Measurements from ENCODE around the gene RANBP1. TPM values are rescaled to one million over a fixed set of nuclear protein-coding genes. Genes with fewer than 3 reads are reported as not detected.

RANBP1 gene
- total RNA-seq, 1 donor: 71.3 TPM

DNA sequence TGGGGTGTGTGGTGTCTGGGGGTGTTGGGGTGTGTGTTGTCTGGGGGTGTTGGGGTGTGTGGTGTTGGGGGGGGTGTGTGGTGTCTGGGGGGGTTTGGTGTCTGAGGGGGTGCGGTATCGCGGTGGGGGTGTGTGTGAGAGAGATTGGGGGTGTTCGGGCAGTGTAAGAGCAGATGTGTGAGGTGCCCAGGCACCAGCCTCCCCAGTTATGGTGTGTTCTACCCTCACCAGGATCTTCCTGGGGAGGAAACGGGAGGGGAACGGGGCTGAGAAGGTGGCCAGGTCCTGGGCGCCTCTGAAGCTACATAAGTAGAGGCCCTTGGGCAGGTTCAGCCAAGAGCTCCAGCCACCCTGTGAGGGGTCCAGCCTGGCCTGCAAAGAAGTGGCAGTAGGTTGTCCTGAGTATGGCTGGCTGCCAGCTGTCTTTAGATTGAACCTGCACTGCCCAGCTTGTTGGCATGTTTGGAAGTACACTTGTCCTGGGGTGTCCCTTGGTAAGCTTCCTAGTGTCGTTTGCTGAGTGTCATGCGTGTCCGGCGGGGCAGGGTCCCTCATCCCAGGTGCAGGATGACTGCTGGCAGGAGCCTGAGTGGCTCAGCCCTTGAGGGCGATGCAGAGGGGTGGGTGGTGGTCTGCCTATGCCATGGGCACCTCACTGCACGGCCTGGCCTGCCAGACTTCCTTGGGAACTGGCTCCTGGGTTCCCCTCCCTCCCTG lies 7.6 kb downstream of the RANBP1 start:
- Histone ChIP-seq H3K27me3 (ENCODE audit: insufficient read depth, low read length) (no peaks in the 10 kb centered on the region), H3K9me3 (ENCODE audit: low read depth, low read length) (no peaks in the 10 kb centered on the region), H3K4me3 (ENCODE audit: low read length) (no peak overlapping the region), H3K4me1 (ENCODE audit: insufficient read depth, low read length) (peaks cover 20% of the 10 kb centered on the region)

DNA sequence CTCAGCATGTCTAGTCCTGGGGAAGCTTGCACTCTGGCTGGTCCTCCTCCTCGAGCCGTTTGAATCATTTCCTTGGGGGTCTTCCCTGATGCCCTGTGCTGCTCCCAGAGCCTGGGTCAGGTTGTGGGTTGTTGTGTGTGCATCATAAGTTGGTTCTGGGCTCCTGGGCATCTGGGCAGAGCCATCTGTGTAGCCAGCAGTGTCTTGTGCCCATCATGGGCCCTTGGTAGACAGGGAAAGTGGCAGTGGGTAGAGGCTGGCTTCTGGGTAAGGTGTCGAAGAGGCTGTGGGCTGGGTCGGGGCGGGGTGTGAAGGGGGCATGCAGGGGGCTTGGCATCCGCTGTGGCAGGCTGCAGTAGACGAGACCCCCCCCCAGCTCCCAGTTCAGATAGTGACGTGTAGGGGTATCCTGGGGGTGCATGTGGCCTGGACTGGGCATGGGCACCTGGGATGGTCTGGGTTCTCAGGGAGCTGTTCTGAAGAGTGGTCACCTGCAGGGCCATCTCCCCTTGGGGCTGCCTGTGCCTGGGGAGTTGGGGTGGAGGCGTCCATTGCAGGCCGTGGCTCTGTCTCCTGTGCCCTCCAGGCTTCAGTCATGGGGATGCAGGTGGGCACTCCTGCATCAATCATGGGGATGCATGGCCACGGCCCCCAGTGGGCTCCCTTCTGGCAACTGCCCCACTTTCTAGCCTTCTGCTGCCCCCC lies 8.3 kb downstream of the RANBP1 start:
- no peaks in the 10 kb centered on the region for H3K9me3 ChIP-seq (ENCODE audit: low read depth, low read length)
- H3K27me3 ChIP-seq (ENCODE audit: insufficient read depth, low read length): no peaks in the 10 kb centered on the region
- H3K4me1 ChIP-seq (ENCODE audit: insufficient read depth, low read length): peaks cover 13% of the 10 kb centered on the region
- no peak overlapping the region for H3K4me3 ChIP-seq (ENCODE audit: low read length)

DNA sequence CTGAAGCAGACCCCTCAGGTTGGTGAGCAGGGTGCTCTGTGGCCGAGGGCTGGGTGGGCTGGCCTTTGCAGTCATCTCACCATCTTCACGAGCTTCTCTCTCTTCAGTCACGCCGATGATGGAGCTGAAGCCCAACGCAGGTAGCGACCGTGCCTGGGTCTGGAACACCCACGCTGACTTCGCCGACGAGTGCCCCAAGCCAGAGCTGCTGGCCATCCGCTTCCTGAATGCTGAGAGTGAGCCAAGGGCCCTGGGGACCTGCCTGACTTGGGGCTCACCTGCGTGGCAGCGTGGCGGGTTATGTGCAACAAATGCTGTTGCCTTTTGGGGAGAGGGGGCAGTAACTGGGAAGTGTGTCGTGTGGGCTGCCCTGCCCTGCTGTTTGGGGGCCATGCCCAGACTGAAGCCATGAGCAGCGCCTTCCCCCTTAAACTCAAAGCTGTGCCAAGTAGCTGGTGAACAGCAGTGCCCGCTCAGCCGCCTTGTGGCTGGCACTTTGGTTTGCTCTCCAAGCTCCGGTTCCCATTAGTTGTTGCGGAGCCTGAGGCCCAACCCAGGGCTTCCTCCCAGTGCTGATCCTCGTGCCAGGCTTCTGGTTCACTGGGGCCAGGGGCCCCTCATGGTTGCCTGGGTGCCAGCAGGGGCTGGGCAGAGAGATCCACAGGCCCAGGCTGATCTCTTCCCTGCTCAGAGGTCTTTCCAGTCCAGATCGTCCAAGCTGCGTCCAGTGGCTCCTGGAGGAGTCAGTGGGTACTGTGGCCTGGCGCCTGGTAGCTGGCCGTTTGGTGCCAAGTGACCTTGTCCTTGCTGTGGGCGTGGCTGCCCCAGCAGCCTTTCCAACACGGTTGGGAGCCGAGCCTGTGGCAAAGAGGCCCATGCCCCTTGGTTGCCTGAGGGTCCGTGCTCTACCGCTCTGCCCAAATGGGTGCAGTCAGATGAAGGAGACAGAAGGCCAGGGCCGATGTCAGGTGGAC lies 9.6 kb downstream of the RANBP1 start:
- H3K9me3 ChIP-seq (ENCODE audit: low read depth, low read length): no peaks in the 10 kb centered on the region
- no peak overlapping the region for H3K4me3 ChIP-seq (ENCODE audit: low read length)
- H3K4me1 ChIP-seq (ENCODE audit: insufficient read depth, low read length): peaks cover 12% of the 10 kb centered on the region
- no peaks in the 10 kb centered on the region for H3K27me3 ChIP-seq (ENCODE audit: insufficient read depth, low read length)

DNA sequence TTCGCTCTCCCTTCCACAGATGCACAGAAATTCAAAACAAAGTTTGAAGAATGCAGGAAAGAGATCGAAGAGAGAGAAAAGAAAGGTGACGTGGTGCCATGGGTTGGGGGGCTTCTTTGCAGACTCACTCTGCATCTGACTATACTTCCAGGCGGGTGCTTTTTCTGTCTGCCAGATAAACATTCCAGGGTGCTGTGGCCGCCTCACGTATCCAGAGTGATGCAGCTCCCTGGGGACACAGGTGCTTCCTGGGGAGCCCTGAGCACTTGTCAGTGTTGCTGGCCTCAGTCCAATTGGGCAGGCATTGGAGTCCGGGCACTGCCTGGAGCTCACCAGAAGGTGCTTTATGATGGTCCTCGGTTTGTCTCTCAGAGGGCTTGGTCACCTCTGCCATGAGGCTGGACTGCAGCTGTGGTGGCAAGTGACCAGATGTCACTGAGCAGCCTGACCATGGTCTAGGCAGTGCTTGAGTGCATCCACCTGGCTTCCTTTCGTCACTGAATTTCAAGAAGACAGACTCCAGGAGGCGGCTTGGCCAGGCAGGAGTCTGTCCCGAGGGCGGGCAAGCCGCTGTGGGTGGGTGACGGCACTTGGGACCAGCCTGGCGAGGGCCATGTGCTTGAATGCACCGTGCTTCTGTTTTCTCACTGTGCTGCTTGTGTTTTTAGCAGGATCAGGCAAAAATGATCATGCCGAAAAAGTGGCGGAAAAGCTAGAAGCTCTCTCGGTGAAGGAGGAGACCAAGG lies 10.6 kb downstream of the RANBP1 start:
- Histone ChIP-seq H3K9me3 (ENCODE audit: low read depth, low read length) (no peaks in the 10 kb centered on the region), H3K4me1 (ENCODE audit: insufficient read depth, low read length) (peaks cover 14% of the 10 kb centered on the region), H3K27me3 (ENCODE audit: insufficient read depth, low read length) (no peaks in the 10 kb centered on the region), H3K4me3 (ENCODE audit: low read length) (no peak overlapping the region)

DNA sequence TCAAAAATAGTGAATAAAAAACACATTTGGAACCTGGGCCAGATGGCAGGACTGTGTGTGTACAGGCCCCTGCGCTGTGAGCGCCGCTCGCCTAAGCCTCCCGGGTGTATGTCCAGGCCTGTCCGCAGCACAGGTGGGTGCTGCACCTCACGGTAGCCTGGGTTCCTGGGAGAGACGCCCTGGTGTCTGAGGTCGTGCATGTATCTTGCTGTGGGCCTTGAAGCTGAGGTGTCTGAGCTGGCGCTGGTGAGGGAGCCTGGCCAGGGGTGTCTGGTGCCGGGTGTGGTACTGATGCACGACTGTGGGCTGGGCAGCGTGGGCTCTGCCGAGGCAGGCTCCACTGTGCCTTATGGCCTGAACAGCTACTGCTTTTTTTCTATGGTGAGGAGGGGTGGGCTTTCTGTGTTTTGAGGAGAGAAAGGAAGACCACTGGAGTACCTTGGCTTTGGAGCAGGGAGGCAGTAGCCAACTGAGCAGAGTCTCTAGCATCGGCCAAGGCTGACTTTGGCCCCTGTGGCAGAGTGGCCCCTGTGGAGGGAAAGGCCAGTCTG lies 11.5 kb downstream of the RANBP1 start:
- Histone ChIP-seq H3K4me1 (ENCODE audit: insufficient read depth, low read length) (peaks cover 16% of the 10 kb centered on the region), H3K27me3 (ENCODE audit: insufficient read depth, low read length) (no peaks in the 10 kb centered on the region), H3K4me3 (ENCODE audit: low read length) (no peak overlapping the region), H3K9me3 (ENCODE audit: low read depth, low read length) (no peaks in the 10 kb centered on the region)

DNA sequence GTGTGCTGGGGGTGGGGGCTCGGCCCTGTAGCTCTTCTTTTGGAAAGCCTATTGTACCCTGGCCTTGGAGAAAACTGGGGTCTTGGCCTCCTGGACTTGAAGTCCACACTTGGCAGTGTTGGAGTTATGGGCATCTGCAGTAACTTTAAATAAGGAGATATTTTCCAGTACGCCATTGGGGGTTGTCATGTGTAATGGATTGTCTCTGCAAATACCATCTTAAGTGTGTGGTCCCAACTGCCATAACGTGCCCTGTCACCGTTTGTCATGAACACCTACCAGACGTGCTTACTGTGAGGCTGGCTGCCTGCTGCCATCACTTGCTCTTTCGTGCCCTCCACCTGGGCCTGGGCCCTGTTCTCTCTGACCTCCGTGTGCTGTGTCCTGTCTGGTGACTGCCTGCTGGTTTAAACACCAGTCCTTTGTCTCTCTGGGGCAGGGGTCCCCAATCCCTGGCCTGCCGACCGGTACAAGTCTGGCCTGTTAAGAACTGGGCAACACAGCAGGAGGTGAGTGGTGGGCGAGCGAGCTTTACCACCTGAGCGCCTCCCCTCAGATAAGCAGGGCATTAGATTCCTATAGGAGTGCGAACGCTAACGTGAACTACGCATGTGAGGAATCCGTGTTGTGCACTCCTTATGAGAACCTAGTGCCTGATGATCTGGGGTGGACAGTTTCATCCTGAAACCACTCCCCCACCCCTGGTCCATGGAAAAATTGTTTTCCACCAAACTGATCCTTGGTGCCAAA lies 12.1 kb downstream of the RANBP1 start:
- Histone ChIP-seq H3K27me3 (ENCODE audit: insufficient read depth, low read length) (no peaks in the 10 kb centered on the region), H3K4me1 (ENCODE audit: insufficient read depth, low read length) (peaks cover 23% of the 10 kb centered on the region), H3K9me3 (ENCODE audit: low read depth, low read length) (no peaks in the 10 kb centered on the region), H3K4me3 (ENCODE audit: low read length) (no peak overlapping the region)

DNA sequence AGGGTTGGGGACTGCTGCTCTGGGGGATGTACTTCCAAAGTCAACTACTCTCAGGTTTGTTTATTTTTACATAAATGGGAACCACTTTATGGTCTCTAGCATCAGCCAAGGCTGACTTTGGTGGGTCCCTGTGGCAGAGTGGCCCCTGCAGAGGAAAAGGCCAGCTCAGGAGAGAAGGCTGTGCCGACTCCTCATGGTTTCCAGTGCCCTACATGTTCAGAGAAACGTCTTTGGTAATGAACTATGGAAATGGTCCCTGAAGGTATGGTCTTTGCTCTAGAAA lies 12.7 kb downstream of the RANBP1 start:
- no peaks in the 10 kb centered on the region for H3K9me3 ChIP-seq (ENCODE audit: low read depth, low read length)
- peaks cover 26% of the 10 kb centered on the region for H3K4me1 ChIP-seq (ENCODE audit: insufficient read depth, low read length)
- no peaks in the 10 kb centered on the region for H3K27me3 ChIP-seq (ENCODE audit: insufficient read depth, low read length)
- H3K4me3 ChIP-seq (ENCODE audit: low read length): no peak overlapping the region

DNA sequence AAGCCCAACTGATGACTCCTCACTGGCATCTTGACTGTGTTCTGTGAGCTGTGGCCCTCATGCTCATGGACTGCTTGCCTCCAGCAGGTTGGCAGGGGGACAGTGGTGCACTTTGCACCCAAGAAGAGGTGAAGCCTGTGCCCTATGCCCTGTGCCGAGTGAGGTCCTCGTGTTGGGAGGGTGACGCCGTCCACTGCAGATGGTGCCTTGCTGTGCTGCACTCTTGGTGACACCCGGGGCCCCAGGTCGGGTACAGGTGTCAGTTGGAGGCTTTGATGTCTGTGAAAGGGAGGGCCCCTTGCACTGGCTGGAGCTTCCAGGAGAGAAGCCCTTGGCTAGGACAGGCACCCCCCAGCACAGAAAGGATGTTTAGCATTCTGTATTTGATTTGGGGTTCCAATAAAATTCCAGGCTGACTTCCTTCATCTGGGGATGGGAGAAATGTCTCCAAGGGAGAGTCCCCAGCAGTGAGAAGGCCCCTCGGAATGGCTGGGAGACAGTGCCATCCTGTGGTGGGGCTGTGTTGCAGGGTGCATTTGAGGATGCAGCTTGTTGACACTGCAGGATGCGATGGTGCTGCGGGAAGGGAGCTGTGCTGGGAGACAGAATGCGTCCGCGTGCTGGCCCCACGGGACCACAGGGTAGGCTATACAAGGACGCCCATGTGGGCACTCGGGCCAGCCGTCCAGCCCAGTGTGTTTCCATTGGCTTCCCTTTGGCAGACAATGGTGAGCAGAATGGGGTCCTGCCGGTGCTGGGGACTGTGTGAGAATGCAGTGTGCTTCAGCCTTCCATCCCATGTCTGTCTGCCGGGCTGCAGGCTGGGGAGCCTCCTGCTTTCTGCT lies 13.2 kb downstream of the RANBP1 start:
- H3K27me3 ChIP-seq (ENCODE audit: insufficient read depth, low read length): no peaks in the 10 kb centered on the region
- no peaks in the 10 kb centered on the region for H3K9me3 ChIP-seq (ENCODE audit: low read depth, low read length)
- peaks cover 20% of the 10 kb centered on the region for H3K4me1 ChIP-seq (ENCODE audit: insufficient read depth, low read length)
- H3K4me3 ChIP-seq (ENCODE audit: low read length): no peak overlapping the region

DNA sequence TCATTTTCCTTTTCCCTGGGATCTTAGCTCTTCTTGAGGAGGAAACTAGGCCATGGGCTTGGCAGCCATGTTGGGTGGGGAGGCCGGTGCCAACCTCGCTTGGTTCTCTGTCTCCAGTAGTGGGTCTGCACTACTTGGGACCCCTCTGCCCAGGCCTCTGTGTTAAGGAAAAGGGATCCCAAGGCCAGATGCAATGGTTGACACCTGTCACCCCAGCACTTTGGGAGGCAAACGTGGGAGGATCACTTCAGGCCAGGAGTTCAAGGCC lies 13.8 kb downstream of the RANBP1 start:
- Histone ChIP-seq H3K27me3 (ENCODE audit: insufficient read depth, low read length) (no peaks in the 10 kb centered on the region), H3K4me3 (ENCODE audit: low read length) (no peak overlapping the region), H3K4me1 (ENCODE audit: insufficient read depth, low read length) (peaks cover 23% of the 10 kb centered on the region), H3K9me3 (ENCODE audit: low read depth, low read length) (no peaks in the 10 kb centered on the region)

DNA sequence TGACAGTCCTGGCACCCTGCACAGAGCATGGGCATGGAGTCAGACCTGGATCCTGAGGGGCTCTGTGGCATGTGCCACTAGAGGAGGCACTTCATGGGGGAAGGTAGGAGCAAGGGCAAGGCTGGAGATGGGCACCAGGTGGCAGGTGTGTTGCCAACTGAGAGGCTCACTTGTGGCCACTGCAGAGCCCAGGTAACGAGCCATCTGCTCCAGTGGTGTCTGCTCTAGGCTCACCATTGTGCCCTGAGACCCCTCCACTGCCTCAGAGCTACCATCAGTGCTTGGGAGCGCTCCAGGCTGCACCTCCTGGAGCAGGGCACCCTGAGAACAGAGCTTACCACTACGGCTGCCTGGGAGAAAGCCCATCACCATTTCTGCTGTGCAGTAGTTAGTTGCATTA lies 14.4 kb downstream of the RANBP1 start:
- peaks cover 23% of the 10 kb centered on the region for H3K4me1 ChIP-seq (ENCODE audit: insufficient read depth, low read length)
- no peak overlapping the region for H3K4me3 ChIP-seq (ENCODE audit: low read length)
- H3K9me3 ChIP-seq (ENCODE audit: low read depth, low read length): no peaks in the 10 kb centered on the region
- no peaks in the 10 kb centered on the region for H3K27me3 ChIP-seq (ENCODE audit: insufficient read depth, low read length)

DNA sequence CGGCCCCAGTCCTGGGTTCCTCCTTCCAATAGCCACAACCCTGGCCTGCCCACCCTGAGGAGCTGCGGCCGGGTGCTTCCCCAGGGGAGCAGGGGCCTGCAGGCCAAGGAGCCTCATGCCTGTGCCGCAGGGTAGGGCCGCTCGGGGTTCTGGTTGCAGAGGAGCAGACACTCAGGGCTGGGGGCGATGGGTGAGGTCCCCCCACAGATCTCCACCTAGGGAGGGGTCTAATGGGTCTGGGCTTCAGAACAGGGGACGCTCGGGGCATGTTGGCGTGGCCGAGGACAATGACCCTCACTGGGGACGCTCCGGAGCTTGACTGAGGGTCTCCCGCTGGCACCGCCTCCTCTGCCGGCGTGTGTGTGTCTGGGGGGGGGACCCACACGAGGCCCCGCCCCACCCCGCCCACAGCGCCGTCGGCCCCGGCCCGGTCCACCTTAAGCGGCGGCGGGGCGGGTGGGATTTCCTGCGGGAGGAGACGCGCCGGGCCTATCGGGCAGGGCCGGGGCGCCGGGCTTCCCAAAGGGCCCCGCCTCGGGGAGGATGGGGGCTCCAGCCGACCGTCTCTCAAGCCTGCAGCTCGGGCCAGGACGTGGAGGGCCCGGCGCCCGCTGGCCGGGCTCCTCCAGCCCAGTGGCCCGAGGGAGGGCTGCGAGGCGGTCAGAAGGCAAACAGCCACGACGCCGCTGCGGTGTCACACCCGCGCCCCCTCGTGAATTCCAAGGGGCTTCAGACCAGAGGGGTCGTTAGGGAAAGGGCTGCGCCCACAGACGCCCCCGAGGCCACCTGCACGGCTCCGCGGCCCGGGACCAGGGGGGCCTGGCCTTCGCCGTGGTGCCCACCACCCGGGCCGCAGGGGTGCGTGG lies 15.1 kb downstream of the RANBP1 start:
- H3K27me3 ChIP-seq (ENCODE audit: insufficient read depth, low read length): no peaks in the 10 kb centered on the region
- H3K4me1 ChIP-seq (ENCODE audit: insufficient read depth, low read length): peaks cover 23% of the 10 kb centered on the region
- H3K9me3 ChIP-seq (ENCODE audit: low read depth, low read length): no peaks in the 10 kb centered on the region

DNA sequence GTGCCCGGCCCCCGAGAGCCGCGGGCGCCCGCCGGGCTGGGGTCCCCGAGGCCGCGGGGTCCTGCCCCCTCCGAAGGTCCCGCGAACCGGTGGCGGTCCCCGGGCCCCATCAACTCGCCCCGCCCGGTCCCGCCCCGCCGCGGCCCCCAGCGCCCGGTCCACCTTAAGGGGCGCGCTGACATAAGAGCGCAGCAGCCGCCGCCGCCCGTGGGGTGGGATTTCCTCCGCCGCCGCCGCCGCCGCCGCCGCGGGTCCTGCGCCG lies 15.6 kb downstream of the RANBP1 start, which contains the start of gene ZDHHC8:
Gene ZDHHC8, plus strand, starts transcription at position 208 of the 262 bp plus-strand sequence. CDS start 144 bp downstream, outside the sequence.
- Histone ChIP-seq H3K9me3 (ENCODE audit: low read depth, low read length) (no peaks in the 10 kb centered on the region), H3K27me3 (ENCODE audit: insufficient read depth, low read length) (no peaks in the 10 kb centered on the region), H3K4me3 (ENCODE audit: low read length) (peak within 1 kb of the TSS; percentile 76), H3K4me1 (ENCODE audit: insufficient read depth, low read length) (peaks cover 23% of the 10 kb centered on the region)

More for the DNA sequence above, 15.1 kb downstream of the RANBP1 start:
- H3K4me3 ChIP-seq (ENCODE audit: low read length): peak overlapping the region; percentile 76

Measured in mononuclear cell (primary cell).